ENCODE results near the gene DCLK1.

- TF ChIP-seq CTCF (IDR thresholded peaks at IDR 0.05; ENCODE audit: poor library complexity) (no peak), EZH2 (IDR thresholded peaks at IDR 0.05; ENCODE audit: borderline replicate concordance) (no peak)
Observed at GRCh38 chr13:35796623-35797022, 334.6 kb downstream of the DCLK1 start.

Data from hepatocyte (in vitro differentiated cells).